Mucosa of stomach (tissue), 1 donor: Measurements from ENCODE around the gene LTC4S.

Experiments used
- H3K27me3 ChIP-seq: one replicate; pipeline ENCODE4 v1.7.0; 2013; ENCODE audit warnings: mild to moderate bottlenecking, low read length; ENCODE audit not compliant: control insufficient read depth, insufficient read depth
- H3K36me3 ChIP-seq: one replicate; pipeline ENCODE4 v1.7.0; 2013; ENCODE audit warnings: low read length; ENCODE audit not compliant: control insufficient read depth, insufficient read depth
- H3K4me1 ChIP-seq: one replicate; pipeline ENCODE4 v1.7.0; 2013; ENCODE audit warnings: mild to moderate bottlenecking, low read length; ENCODE audit not compliant: control insufficient read depth, insufficient read depth
- H3K4me3 ChIP-seq: one replicate; pipeline ENCODE4 v1.7.0; 2013; ENCODE audit warnings: low read length
- H3K9ac ChIP-seq: one replicate; pipeline ENCODE4 v1.7.0; 2013; ENCODE audit warnings: mild to moderate bottlenecking, low read length, moderate library complexity
- H3K9me3 ChIP-seq: one replicate; pipeline ENCODE4 v1.7.0; 2013; ENCODE audit warnings: mild to moderate bottlenecking, low read length, moderate library complexity; ENCODE audit not compliant: control insufficient read depth
- donor health status: Pancreatic carcinoma.

LTC4S gene

DNA sequence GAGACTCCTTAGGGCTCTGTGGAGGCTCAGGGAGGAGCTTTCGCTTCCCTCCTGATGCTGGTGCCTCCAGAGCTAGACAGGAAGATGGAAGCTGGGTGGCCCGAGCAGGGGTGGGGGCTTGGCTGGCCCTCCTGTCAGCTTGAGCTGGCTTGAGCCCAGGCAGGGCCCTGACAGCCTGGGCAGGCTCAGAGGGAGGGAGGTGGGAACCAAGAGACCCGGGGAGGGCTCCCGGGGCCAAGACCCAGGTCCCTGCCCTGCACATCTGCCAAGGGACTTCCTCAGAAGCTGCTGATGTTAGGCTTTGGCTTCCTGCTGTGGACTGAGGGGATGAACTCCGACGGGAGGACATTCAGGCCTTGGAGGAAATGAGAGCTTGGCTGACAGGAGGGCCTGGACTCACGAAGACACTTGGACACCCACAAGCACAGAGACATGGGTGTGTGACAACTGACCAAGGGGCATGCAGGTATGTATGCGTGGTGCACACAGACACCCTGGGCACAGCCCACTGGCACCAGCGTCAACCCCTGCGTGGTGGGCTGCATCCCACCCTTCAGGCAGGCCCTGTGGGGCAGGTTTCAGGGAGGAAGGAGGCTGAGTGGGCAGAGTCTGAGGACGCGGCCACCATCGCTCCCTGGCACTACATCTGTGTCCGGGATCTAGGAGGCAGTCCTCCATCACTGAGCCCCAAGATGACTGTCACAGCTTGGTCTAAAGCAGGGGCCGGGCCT, 1.7 kb upstream of the LTC4S start:
- no peaks in the 10 kb centered on the region for H3K9me3 ChIP-seq
- no peaks in the 10 kb centered on the region for H3K36me3 ChIP-seq
- H3K4me1 ChIP-seq, result peaks cover 36% of the 10 kb centered on the region
- no peak overlapping the region for H3K4me3 ChIP-seq
- no peaks in the 10 kb centered on the region for H3K27me3 ChIP-seq
- no peak overlapping the region for H3K9ac ChIP-seq

GRCh38 chr5:179792612-179793467, 946 bp upstream of the LTC4S start:
- H3K4me1 ChIP-seq, result peaks cover 37% of the 10 kb centered on the region
- no peak overlapping the region for H3K4me3 ChIP-seq
- peaks cover 7% of the 10 kb centered on the region for H3K36me3 ChIP-seq
- no peaks in the 10 kb centered on the region for H3K27me3 ChIP-seq
- no peaks in the 10 kb centered on the region for H3K9me3 ChIP-seq
- peak overlapping the region; percentile 15 for H3K9ac ChIP-seq

DNA sequence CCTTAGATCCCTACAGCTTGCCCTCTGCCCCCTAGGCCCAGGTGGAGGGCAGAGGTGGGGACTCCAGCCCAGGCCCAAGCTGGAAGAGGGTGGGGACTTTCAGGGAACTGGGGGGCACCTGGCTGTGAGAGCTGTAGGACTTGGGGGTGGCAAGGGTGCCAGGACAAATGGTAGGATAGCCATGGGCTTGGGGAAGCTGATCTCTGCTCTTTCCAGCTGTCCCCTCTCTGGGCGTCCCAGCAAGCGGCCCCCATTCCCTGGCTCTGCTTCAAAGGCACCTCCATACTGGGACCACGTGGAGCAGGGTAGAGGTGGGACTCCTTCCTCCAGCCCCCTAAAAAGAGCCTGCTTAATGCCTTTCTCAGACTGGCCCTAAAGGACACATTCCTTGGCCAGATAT, 385 bp downstream of the LTC4S start:
- Histone ChIP-seq H3K9me3 (no peaks in the 10 kb centered on the region), H3K36me3 (peaks cover 19% of the 10 kb centered on the region), H3K27me3 (no peaks in the 10 kb centered on the region), H3K4me1 (peaks cover 37% of the 10 kb centered on the region), H3K9ac (peak overlapping the region; percentile 44), H3K4me3 (no peak overlapping the region)

- Histone ChIP-seq H3K4me1 (peaks cover 37% of the 10 kb centered on the region), H3K4me3 (no peak overlapping the region), H3K27me3 (no peaks in the 10 kb centered on the region), H3K9me3 (no peaks in the 10 kb centered on the region), H3K9ac (peak overlapping the region; percentile 44), H3K36me3 (peaks cover 23% of the 10 kb centered on the region)
Observed at GRCh38 chr5:179794575-179794974, 789 bp downstream of the LTC4S start.

DNA sequence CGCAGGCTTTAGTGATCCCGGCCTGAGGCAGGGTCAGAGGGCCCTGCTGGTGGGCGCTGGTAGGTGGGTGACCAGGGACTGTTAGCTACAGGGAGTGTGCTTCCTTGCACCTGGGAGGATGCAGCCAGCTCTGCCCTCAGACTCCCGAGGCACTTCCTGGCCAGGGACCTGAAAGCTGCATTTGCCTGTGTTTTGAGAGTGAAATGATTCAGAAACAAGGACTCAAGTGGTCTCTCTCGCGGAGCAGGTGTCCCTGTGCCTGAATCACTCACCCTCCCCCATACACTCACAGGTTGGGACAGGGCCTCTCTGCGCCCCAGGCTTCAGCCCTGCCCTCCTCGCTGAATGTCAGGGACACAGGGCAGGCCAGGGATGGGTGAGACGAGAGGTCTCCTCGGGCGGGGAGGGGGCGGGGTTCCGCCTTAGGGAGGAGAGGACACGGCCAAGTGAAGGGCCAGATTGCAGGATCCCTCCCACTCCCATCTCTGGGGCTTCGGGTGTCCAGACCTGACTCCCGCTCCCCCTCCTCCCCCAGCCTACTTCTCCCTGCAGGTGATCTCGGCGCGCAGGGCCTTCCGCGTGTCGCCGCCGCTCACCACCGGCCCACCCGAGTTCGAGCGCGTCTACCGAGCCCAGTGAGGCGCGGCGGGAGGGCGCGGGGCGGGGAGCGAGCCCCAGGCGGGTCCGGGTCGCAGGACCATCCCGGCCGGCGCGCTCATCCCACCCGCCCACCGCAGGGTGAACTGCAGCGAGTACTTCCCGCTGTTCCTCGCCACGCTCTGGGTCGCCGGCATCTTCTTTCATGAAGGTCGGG, 1.5 kb downstream of the LTC4S start:
- Histone ChIP-seq H3K4me3 (peak overlapping the region; percentile 36), H3K9ac (peak overlapping the region; percentile 57), H3K4me1 (peaks cover 37% of the 10 kb centered on the region), H3K9me3 (no peaks in the 10 kb centered on the region), H3K27me3 (no peaks in the 10 kb centered on the region), H3K36me3 (peaks cover 30% of the 10 kb centered on the region)

DNA sequence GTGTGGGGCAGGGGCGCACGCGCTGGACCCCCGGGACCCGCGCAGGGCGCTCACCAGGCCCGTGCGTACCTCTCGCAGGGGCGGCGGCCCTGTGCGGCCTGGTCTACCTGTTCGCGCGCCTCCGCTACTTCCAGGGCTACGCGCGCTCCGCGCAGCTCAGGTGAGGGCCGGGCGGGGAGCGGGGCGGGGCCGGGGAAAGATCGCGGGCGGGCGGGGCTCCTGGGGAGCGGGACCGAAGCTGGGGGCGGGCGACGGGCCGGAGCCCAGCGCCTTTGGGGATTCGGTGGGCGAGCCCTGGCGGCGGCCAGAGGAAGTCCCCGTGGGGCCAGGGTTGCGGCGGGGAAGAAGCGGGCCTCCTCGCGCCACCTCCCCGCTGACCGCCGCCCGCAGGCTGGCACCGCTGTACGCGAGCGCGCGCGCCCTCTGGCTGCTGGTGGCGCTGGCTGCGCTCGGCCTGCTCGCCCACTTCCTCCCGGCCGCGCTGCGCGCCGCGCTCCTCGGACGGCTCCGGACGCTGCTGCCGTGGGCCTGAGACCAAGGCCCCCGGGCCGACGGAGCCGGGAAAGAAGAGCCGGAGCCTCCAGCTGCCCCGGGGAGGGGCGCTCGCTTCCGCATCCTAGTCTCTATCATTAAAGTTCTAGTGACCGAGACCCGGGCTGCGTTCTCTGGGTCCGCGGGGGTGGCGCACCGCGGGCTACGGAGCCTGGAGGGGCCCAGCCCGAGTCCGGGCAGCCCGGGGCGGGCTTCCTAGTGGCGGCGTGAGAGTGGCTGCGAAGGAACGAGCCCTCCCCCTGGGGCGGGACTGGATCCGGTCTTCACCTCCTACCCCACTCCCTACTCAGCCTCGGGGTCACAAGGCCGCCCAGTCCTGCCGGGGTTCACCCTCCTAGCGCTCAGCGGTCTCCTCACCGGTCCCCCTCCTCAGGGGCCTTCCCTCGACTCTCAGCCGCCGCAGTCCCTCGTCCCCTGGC, 2.4 kb downstream of the LTC4S start:
- H3K36me3 ChIP-seq, result peaks cover 35% of the 10 kb centered on the region
- no peaks in the 10 kb centered on the region for H3K27me3 ChIP-seq
- H3K9ac ChIP-seq, result peak overlapping the region; percentile 68
- no peaks in the 10 kb centered on the region for H3K9me3 ChIP-seq
- H3K4me1 ChIP-seq, result peaks cover 37% of the 10 kb centered on the region
- peak overlapping the region; percentile 36 for H3K4me3 ChIP-seq

- Histone ChIP-seq H3K36me3 (peaks cover 36% of the 10 kb centered on the region), H3K27me3 (no peaks in the 10 kb centered on the region), H3K9ac (peak overlapping the region; percentile 68), H3K4me3 (no peak overlapping the region), H3K4me1 (peaks cover 42% of the 10 kb centered on the region), H3K9me3 (no peaks in the 10 kb centered on the region)
Observed at GRCh38 chr5:179796877-179797608, 3.3 kb downstream of the LTC4S start.

- no peak overlapping the region for H3K9ac ChIP-seq
- H3K4me3 ChIP-seq, result no peak overlapping the region
- H3K4me1 ChIP-seq, result peaks cover 49% of the 10 kb centered on the region
- peaks cover 36% of the 10 kb centered on the region for H3K36me3 ChIP-seq
- H3K27me3 ChIP-seq, result no peaks in the 10 kb centered on the region
- H3K9me3 ChIP-seq, result no peaks in the 10 kb centered on the region
Observed at GRCh38 chr5:179797741-179798140, 4.0 kb downstream of the LTC4S start.

DNA sequence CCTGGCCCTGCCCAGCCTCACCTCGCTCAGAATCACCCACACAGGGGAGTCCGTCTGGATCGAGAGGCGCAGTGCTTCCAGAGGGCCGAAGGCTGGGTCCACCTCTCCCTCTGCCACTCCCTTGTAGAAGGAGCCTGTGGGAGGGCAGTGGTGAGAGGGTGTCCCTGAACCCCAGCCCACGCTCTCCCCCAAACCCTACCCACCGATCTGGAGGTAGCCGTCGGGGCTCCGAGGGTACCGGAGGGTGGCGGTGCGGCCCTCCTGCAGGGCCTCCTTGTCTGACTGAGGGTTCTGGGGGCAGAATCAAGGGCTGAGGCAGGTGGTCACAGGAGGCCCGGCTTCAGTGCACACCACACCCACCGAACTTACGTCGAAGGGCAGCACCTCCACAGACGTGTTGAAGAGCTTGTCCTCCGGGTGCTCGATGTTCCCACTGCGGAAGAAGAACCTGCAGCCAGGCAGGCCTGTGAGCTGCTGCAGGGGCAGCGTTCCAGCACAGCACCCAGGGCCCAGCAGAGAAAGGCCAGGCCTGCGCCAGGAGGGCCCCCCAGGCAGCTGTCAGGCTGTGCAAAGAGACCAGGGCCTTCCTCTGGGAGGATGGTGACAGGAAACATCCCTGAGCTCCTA, 4.5 kb downstream of the LTC4S start:
- H3K9me3 ChIP-seq, result no peaks in the 10 kb centered on the region
- H3K9ac ChIP-seq, result no peak overlapping the region
- no peaks in the 10 kb centered on the region for H3K27me3 ChIP-seq
- peaks cover 36% of the 10 kb centered on the region for H3K36me3 ChIP-seq
- H3K4me3 ChIP-seq, result no peak overlapping the region
- peaks cover 51% of the 10 kb centered on the region for H3K4me1 ChIP-seq

DNA sequence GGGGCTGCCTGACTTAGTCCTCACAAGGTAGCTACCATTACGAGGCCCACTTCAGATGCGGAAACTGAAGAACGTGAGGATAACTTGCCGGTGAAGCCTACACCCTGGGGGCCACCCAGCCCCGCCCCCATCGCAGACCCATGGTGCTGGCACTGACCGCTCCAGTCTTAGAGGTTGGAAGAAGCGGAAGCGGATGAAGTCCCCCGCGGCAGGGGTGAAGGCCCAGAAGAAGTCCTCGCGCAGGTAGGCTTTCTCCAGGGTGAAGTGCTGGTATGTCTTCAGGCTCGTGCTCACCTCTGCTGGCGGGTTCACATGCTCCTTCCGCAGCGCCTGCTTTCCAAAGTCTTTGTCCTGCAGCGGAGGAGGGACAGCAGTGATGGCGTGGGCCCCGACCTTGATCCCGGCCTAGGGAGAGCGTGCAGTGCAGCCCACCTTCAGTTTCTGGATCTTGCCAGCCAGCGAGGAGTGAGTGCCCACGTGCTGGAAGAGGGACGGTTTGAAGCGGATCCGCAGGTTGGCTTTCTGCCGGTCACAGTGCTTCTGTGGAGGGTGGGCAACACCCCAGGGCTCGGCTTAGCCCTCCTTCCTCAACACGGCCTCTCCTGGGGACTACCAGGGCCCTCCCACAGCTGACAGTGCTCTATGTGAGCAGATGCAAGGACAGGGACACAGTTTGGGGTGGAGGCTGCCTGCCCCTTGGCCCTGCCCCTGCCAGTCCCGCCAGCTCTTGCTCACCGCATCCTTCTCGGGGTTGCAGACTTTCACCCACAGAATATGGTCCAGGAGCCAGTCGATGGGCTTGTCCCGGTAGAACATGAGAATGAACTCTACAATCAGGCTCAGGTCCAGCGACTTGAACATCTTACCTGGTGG, 5.2 kb downstream of the LTC4S start:
- Histone ChIP-seq H3K27me3 (no peaks in the 10 kb centered on the region), H3K4me1 (peaks cover 51% of the 10 kb centered on the region), H3K36me3 (peaks cover 36% of the 10 kb centered on the region), H3K4me3 (no peak overlapping the region), H3K9ac (no peak overlapping the region), H3K9me3 (no peaks in the 10 kb centered on the region)
